CD4-positive, alpha-beta T cell (primary cell): ENCODE data around the gene SAT2. TPM values are rescaled to one million over a fixed set of nuclear protein-coding genes. Genes with fewer than 3 reads are reported as not detected.

Experiments
- ATAC-seq: fragments of 200-7000 bp; cut with Tn5 transposase; one replicate; pipeline ENCODE4 v1.10.0; 2022; ENCODE audit warnings: mild to moderate bottlenecking; ENCODE audit not compliant: poor library complexity
- CTCF ChIA-PET: fragments of 350-600 bp; sonication (Branson Sonifier 250); formaldehyde crosslinking; loops from one replicate; lab custom pipeline; 2021; ENCODE audit warnings: antibody characterized with exemption, inconsistent platforms; lab: Charles Lee
- POLR2A ChIA-PET: fragments of 350-600 bp; sonication (Branson Sonifier 250); formaldehyde crosslinking; loops from one replicate; lab custom pipeline; 2021; ENCODE audit warnings: antibody characterized with exemption, inconsistent platforms; lab: Charles Lee
- DNase-seq, 14 experiments: peaks; one replicate each; pipeline ENCODE4 v3.0.0-alpha.2; 2013 to 2020; ENCODE audit warnings: mixed read lengths in 2 of 14
- H3K27ac ChIP-seq, 2 donors: one replicate each; pipeline versions ENCODE4 v1.5.1 to v1.7.0; 2013; ENCODE audit warnings: low read length in 2 of 2, low read depth in 1 of 2, mild to moderate bottlenecking in 1 of 2
- H3K27me3 ChIP-seq, 2 experiments: 1 replicate in 1 of 2; 2 replicates in 1 of 2; pipeline versions ENCODE4 v1.6.1 to v1.7.0; 2013; ENCODE audit warnings: low read length in 2 of 2, control low read depth in 1 of 2, mild to moderate bottlenecking in 1 of 2, moderate library complexity in 1 of 2; ENCODE audit not compliant: insufficient read depth in 2 of 2, control insufficient read depth in 1 of 2
- H3K36me3 ChIP-seq: one replicate; pipeline ENCODE4 v1.6.1; 2013; ENCODE audit warnings: low read length, control low read depth; ENCODE audit not compliant: insufficient read depth
- H3K4me1 ChIP-seq: one replicate; pipeline ENCODE4 v1.6.1; 2013; ENCODE audit warnings: low read length, control low read depth; ENCODE audit not compliant: insufficient read depth
- H3K4me3 ChIP-seq: one replicate; pipeline ENCODE4 v1.5.1; 2013; ENCODE audit warnings: mild to moderate bottlenecking, low read length, moderate library complexity
- H3K9me3 ChIP-seq, 2 experiments: 1 replicate in 1 of 2; 2 replicates in 1 of 2; pipeline versions ENCODE4 v1.6.1 to v1.7.0; 2013; ENCODE audit warnings: low read length in 2 of 2, mild to moderate bottlenecking in 2 of 2, control low read depth in 1 of 2, moderate library complexity in 1 of 2; ENCODE audit not compliant: control insufficient read depth in 1 of 2, insufficient read depth in 1 of 2
- H3K27ac Mint-ChIP-seq: one replicate; pipeline ENCODE4 v1.8.0; 2020; ENCODE audit warnings: mixed read lengths
- H3K27me3 Mint-ChIP-seq: one replicate; pipeline ENCODE4 v1.8.0; 2021; ENCODE audit warnings: mixed read lengths
- H3K36me3 Mint-ChIP-seq: one replicate; pipeline ENCODE4 v1.8.0; 2021; ENCODE audit warnings: low read depth, mixed read lengths
- H3K4me1 Mint-ChIP-seq: one replicate; pipeline ENCODE4 v1.8.0; 2021; ENCODE audit warnings: low read depth, mixed read lengths
- H3K4me3 Mint-ChIP-seq: one replicate; pipeline ENCODE4 v1.8.0; 2020; ENCODE audit warnings: mild to moderate bottlenecking, mixed read lengths
- H3K9me3 Mint-ChIP-seq: one replicate; pipeline ENCODE4 v1.8.0; 2020; ENCODE audit warnings: mixed read lengths
- intact Hi-C, 2 experiments: fragments of 100-400 bp; cut with DNase I in 1 of 2; cut with micrococcal nuclease in 1 of 2; formaldehyde crosslinking; loops; one replicate each; pipeline versions ENCODE4 v1.15.1 to v1.9.0; 2023 to 2025; cut with DNase I, micrococcal nuclease
- total RNA-seq, 174 experiments: library from RNA in 2 of 174; stranded (reverse) in 2 of 174; gene quantifications; one replicate each; pipeline ENCODE4 v1.2.3 and lab custom pipeline; 2021 to 2026
- TF ChIP-seq, protein P1 (sequence below): fragments of 200-600 bp; IDR thresholded peaks from one replicate; pipeline ENCODE4 v1.8.0; 2022; ENCODE audit warnings: antibody characterized with exemption, mild to moderate bottlenecking

SAT2 gene
- total RNA-seq, 2 experiments from 2014 or later = 55.7 to 60.3 TPM

DNA sequence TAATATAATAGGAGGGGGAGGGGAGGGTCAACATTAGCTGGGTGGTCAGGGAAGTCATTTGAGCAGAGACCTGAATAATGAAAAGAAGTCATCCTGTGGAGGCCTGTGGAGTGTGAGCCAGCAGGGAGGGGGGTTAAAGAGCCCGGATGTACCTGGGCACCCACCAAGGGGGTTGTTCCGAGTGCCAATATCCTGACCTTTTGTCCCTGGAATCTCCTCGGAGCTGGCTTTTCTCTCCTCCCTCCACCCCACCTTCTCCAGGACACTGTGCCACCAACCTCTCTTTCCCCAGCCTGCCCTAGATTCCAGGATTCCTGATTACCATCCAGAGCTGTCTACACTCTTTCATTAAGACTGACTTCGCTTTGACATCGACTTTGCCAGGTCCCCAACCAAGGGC, 8.5 kb upstream of the SAT2 start:
- Histone ChIP-seq H3K36me3 (no peaks in the 10 kb centered on the region), H3K27ac (no peak overlapping the region), H3K9me3 (no peaks in the 10 kb centered on the region), H3K4me1 (no peaks in the 10 kb centered on the region), H3K27me3 (no peaks in the 10 kb centered on the region), H3K4me3 (no peak overlapping the region)
- no peaks in the 10 kb centered on the region for H3K4me1 Mint-ChIP-seq
- H3K9me3 Mint-ChIP-seq = no peaks in the 10 kb centered on the region
- no peak overlapping the region for H3K4me3 Mint-ChIP-seq
- ChIA-PET CTCF (no interaction called here), POLR2A (no interaction called here)
- intact Hi-C loops = no loop called here
- no peaks in the 10 kb centered on the region for H3K27me3 Mint-ChIP-seq
- ATAC-seq (no peak), DNase-seq (no peak)
- H3K36me3 Mint-ChIP-seq = no peaks in the 10 kb centered on the region
- TF ChIP-seq, protein P1, sequence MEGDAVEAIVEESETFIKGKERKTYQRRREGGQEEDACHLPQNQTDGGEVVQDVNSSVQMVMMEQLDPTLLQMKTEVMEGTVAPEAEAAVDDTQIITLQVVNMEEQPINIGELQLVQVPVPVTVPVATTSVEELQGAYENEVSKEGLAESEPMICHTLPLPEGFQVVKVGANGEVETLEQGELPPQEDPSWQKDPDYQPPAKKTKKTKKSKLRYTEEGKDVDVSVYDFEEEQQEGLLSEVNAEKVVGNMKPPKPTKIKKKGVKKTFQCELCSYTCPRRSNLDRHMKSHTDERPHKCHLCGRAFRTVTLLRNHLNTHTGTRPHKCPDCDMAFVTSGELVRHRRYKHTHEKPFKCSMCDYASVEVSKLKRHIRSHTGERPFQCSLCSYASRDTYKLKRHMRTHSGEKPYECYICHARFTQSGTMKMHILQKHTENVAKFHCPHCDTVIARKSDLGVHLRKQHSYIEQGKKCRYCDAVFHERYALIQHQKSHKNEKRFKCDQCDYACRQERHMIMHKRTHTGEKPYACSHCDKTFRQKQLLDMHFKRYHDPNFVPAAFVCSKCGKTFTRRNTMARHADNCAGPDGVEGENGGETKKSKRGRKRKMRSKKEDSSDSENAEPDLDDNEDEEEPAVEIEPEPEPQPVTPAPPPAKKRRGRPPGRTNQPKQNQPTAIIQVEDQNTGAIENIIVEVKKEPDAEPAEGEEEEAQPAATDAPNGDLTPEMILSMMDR = no peak
- H3K27ac Mint-ChIP-seq = no peak overlapping the region

DNA sequence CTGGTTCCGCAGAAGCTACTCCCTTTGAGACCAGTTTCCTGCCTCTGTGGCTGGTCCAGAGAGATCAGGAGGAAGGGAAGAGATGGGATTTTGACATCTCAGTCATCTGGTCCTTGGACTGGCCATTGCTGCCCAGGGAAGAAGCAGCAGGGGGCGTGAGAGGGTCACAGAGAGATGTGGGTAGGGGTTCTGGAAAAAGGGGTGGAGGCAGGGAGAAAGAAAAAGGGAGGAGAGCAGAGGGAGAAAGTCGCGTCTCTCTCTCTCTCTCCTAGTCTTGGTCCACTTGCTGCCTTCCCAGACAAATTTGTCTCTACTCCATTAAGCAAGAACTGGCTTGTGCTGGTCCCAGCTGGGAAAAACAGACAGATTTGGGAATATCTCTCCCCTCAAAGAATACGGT, 6.8 kb upstream of the SAT2 start:
- Histone ChIP-seq H3K36me3 (no peaks in the 10 kb centered on the region), H3K4me3 (no peak overlapping the region), H3K4me1 (no peaks in the 10 kb centered on the region), H3K27ac (no peak overlapping the region), H3K9me3 (no peaks in the 10 kb centered on the region), H3K27me3 (no peaks in the 10 kb centered on the region)
- H3K27ac Mint-ChIP-seq = no peak overlapping the region
- ChIA-PET CTCF (interaction anchor here (1.3 kb wide), 1 partner anchor 54 kb away, joined by 4 read pairs; the partner anchor contains the start of gene WRAP53), POLR2A (interaction anchor here (1.9 kb wide), 1 partner anchor 53 kb away, joined by 5 read pairs; the partner anchor contains the start of gene TP53)
- DNase-seq (no peak), ATAC-seq (no peak)
- TF ChIP-seq, protein P1 = no peak
- no peaks in the 10 kb centered on the region for H3K27me3 Mint-ChIP-seq
- H3K36me3 Mint-ChIP-seq = no peaks in the 10 kb centered on the region
- H3K9me3 Mint-ChIP-seq = no peaks in the 10 kb centered on the region
- intact Hi-C loops = loop anchor here in 1 of 2 experiments (5.0 kb wide), 1 partner anchor 53 kb away; the partner anchor contains the start of genes TP53 and WRAP53
- no peak overlapping the region for H3K4me3 Mint-ChIP-seq
- no peaks in the 10 kb centered on the region for H3K4me1 Mint-ChIP-seq

DNA sequence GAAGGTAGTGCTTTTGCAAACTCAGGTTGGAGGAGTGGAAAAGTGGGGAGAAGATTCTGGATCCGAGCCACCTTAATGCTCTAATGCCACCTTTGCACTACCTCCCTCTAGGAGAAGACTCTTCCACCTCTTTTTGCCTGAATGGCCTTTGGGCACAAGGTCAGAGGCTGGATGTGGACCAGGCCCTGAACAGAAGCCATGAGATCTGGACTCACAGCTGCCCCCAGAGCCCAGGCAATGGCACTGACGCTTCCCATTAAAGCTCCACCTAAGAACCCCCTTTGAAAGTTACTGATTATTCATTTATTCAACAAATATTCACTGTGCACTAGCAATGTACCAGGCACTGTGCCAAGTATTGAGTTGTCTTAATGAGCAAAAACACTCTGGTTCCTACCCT, 5.5 kb upstream of the SAT2 start:
- Histone ChIP-seq H3K4me1 (peaks cover 4% of the 10 kb centered on the region), H3K4me3 (no peak overlapping the region), H3K9me3 (no peaks in the 10 kb centered on the region), H3K27me3 (no peaks in the 10 kb centered on the region), H3K27ac (no peak overlapping the region), H3K36me3 (no peaks in the 10 kb centered on the region)
- ChIA-PET CTCF (interaction anchor here (0.8 to 2.4 kb wide), 5 partner anchors 15 to 57 kb away, joined by 3 to 24 read pairs (median 5); partner anchors contain the start of genes ATP1B2, FXR2, TP53 and WRAP53), POLR2A (interaction anchor here (1.3 to 2.0 kb wide), 2 partner anchors 18 to 54 kb away, joined by 5 to 19 read pairs; partner anchors contain the start of genes FXR2, TP53 and WRAP53)
- ATAC-seq (no peak), DNase-seq (no peak)
- intact Hi-C loops = loop anchor here (2.0 to 5.0 kb wide), 2 partner anchors 54 kb away; partner anchors contain the start of genes TP53 (in 2 of the 2) and WRAP53 (in 1 of the 2)
- no peaks in the 10 kb centered on the region for H3K36me3 Mint-ChIP-seq
- no peak overlapping the region for H3K27ac Mint-ChIP-seq
- TF ChIP-seq, protein P1 = no peak
- H3K4me3 Mint-ChIP-seq = no peak overlapping the region
- no peaks in the 10 kb centered on the region for H3K9me3 Mint-ChIP-seq
- H3K27me3 Mint-ChIP-seq = no peaks in the 10 kb centered on the region
- H3K4me1 Mint-ChIP-seq = no peaks in the 10 kb centered on the region
